ENCODE results near the gene MAN2A1. TPM values are rescaled to one million over a fixed set of nuclear protein-coding genes. Genes with fewer than 3 reads are reported as not detected.
"Not testable (repeated sequence)": the region's sequence is repeated elsewhere in the genome, so short reads cannot be mapped to it uniquely, and the experiment has no call there.

The MAN2A1 gene
- total RNA-seq, 1 experiment from 2014 or later, result 35.4 TPM

GRCh38 chr5:109832207-109833188, 142.8 kb downstream of the MAN2A1 start:
- H3K27ac ChIP-seq (ENCODE audit: low read depth, low read length); intact Hi-C loops (cut with micrococcal nuclease); H3K79me2 ChIP-seq (ENCODE audit: insufficient read depth, low read length); H3K9me2 ChIP-seq (ENCODE audit: insufficient read depth); H3K4me2 ChIP-seq (ENCODE audit: low read length); H2AFZ ChIP-seq (ENCODE audit: low read depth, low read length, poor library complexity, severe bottlenecking); H3K4me3 ChIP-seq (replicated peaks in 1 of 2; ENCODE audit: low read depth in 1 of 2, low read length in 2 of 2); CTCF ChIA-PET; H4K20me1 ChIP-seq (ENCODE audit: insufficient read depth); RAD21 ChIA-PET (ENCODE audit: low non-redundant PET in 1 of 2, low total read pairs in 2 of 2, uncharacterized antibody in 2 of 2, unreplicated experiment in 2 of 2); DNase-seq (ENCODE audit: low read depth, low spot score); H3K9ac ChIP-seq (ENCODE audit: low read length); BruUV-seq (replicated peaks); POLR2A ChIA-PET; H3K4me1 ChIP-seq (ENCODE audit: control insufficient read depth in 1 of 2, insufficient read depth in 2 of 2, low read length in 2 of 2); H3K9me3 ChIP-seq (ENCODE audit: control insufficient read depth in 1 of 2, insufficient read depth in 1 of 2, low read depth in 1 of 2, low read length in 2 of 2); ATAC-seq; H3K27me3 ChIP-seq (ENCODE audit: insufficient read depth, low read length); H3K36me3 ChIP-seq (ENCODE audit: control insufficient read depth in 1 of 2, insufficient read depth in 2 of 2, low read length in 2 of 2): not testable (repeated sequence)

- DNase-seq (ENCODE audit: low read depth, low spot score) (no peak), ATAC-seq (no peak)
- POLR2A ChIA-PET, result no interaction called here
- intact Hi-C loops (cut with micrococcal nuclease), result no loop called here
- H3K36me3 ChIP-seq (ENCODE audit: control insufficient read depth in 1 of 2, insufficient read depth in 2 of 2, low read length in 2 of 2), result no peaks in the 10 kb centered on the region; a peak in 1 of 4 replicates
- CTCF ChIA-PET, result no interaction called here
- TF ChIP-seq RAD21 (IDR thresholded peaks at IDR 0.05; ENCODE audit: low read depth) (no peak), FOSL1 (IDR thresholded peaks at IDR 0.05; ENCODE audit: low read depth) (no peak), JUND (IDR thresholded peaks at IDR 0.05) (no peak), SRF (IDR thresholded peaks at IDR 0.05; ENCODE audit: low read depth) (no peak), CBX3 (IDR thresholded peaks at IDR 0.05; ENCODE audit: low read depth) (no peak)
- H3K79me2 ChIP-seq (ENCODE audit: insufficient read depth, low read length), result no peaks in the 10 kb centered on the region
- BruUV-seq (replicated peaks), result no TSS peak
- H3K9me3 ChIP-seq (ENCODE audit: control insufficient read depth in 1 of 2, insufficient read depth in 1 of 2, low read depth in 1 of 2, low read length in 2 of 2), result no peaks in the 10 kb centered on the region
- H3K27me3 ChIP-seq (ENCODE audit: insufficient read depth, low read length), result no peaks in the 10 kb centered on the region
- no peak overlapping the region for H2AFZ ChIP-seq (ENCODE audit: low read depth, low read length, poor library complexity, severe bottlenecking)
- RAD21 ChIA-PET (ENCODE audit: low non-redundant PET in 1 of 2, low total read pairs in 2 of 2, uncharacterized antibody in 2 of 2, unreplicated experiment in 2 of 2), result no interaction called here
- H3K27ac ChIP-seq (ENCODE audit: low read depth, low read length), result no peak overlapping the region
- H3K9ac ChIP-seq (ENCODE audit: low read length), result no peak overlapping the region
- no peak overlapping the region for H3K4me2 ChIP-seq (ENCODE audit: low read length)
- H3K4me3 ChIP-seq (replicated peaks in 1 of 2; ENCODE audit: low read depth in 1 of 2, low read length in 2 of 2), result no peak overlapping the region
- H3K9me2 ChIP-seq (ENCODE audit: insufficient read depth), result no peaks in the 10 kb centered on the region
- no peaks in the 10 kb centered on the region; the same call in 1 of the 2 replicates for H4K20me1 ChIP-seq (ENCODE audit: insufficient read depth)
- 0 out of 4 replicates have a peak, but pooled peaks cover 0 to 3% of the 10 kb centered on the region in 2 experiments for H3K4me1 ChIP-seq (ENCODE audit: control insufficient read depth in 1 of 2, insufficient read depth in 2 of 2, low read length in 2 of 2)
Measured at GRCh38 chr5:109833946-109834345, 144.2 kb downstream of the MAN2A1 start.

Data from HCT116 (cell line).